22Rv1 (cell line): ENCODE measurements around the gene LILRB4.
"Not testable (repeated sequence)": the region's sequence is repeated elsewhere in the genome, so short reads cannot be mapped to it uniquely, and the experiment has no call there.

Experiments
- H3K27ac ChIP-seq: fragments of 450-650 bp; 2 replicates; pipeline ENCODE4 v1.5.1; 2017
- CTCF ChIP-seq: fragments of 450-650 bp; IDR thresholded peaks from 2 replicates; pipeline ENCODE4 v1.5.1; 2017; ENCODE audit warnings: mild to moderate bottlenecking
- ZFX ChIP-seq: fragments of 450-650 bp; IDR thresholded peaks from 2 replicates; pipeline ENCODE4 v1.6.1; 2017; ENCODE audit warnings: antibody characterized with exemption, borderline replicate concordance

The LILRB4 gene

GRCh38 chr19:54662730-54663129 lies at the start of gene LILRB4:
LILRB4 (plus strand) TSS chr19:54662985; CDS start chr19:54663034, 49 bp downstream.
- H3K27ac ChIP-seq, result no peak within 1 kb of the TSS

GRCh38 chr19:54614726-54615125 lies 48.1 kb upstream of the LILRB4 start:
- TF ChIP-seq ZFX (no peak), CTCF (no peak)
- H3K27ac ChIP-seq, result no peak overlapping the region

More at GRCh38 chr19:54662730-54663129, at the start of gene LILRB4:
- TF ChIP-seq CTCF (no peak), ZFX (no peak)

GRCh38 chr19:54616057-54616456 lies 46.7 kb upstream of the LILRB4 start:
- TF ChIP-seq CTCF (no peak), ZFX (no peak)
- H3K27ac ChIP-seq, result no peak overlapping the region

GRCh38 chr19:54616821-54617560 lies 45.8 kb upstream of the LILRB4 start:
- H3K27ac ChIP-seq, result no peak overlapping the region
- TF ChIP-seq ZFX, result no peak
- no peak for TF ChIP-seq CTCF

- TF ChIP-seq ZFX, result no peak
- TF ChIP-seq CTCF, result no peak
- no peak overlapping the region for H3K27ac ChIP-seq
Measured at GRCh38 chr19:54620464-54620863, 42.3 kb upstream of the LILRB4 start.

GRCh38 chr19:54622431-54622830 lies 40.4 kb upstream of the LILRB4 start:
- TF ChIP-seq CTCF, result no peak
- TF ChIP-seq ZFX, result no peak
- no peak overlapping the region for H3K27ac ChIP-seq

- not testable (repeated sequence) for H3K27ac ChIP-seq
Measured at GRCh38 chr19:54624234-54624633, 38.6 kb upstream of the LILRB4 start.

- not testable (repeated sequence) for H3K27ac ChIP-seq
Measured at GRCh38 chr19:54624934-54625730, 37.7 kb upstream of the LILRB4 start.
